ENCODE data around the gene NFASC.
A peak's percentile ranks its signal among the peaks of the same experiment; 100 is the strongest.

Gene NFASC

GRCh38 chr1:204930155-204930523, 59.5 kb downstream of the NFASC start:
- DNase-seq: no peak

GRCh38 chr1:204931313-204931712, 60.7 kb downstream of the NFASC start:
- DNase-seq: no peak

GRCh38 chr1:204931768-204932572, 61.3 kb downstream of the NFASC start:
- no peak for DNase-seq

GRCh38 chr1:204932573-204932909, 61.9 kb downstream of the NFASC start:
- DNase-seq: no peak

- no peak for DNase-seq
These were observed 64.5 kb downstream of the NFASC start for GRCh38 chr1:204935155-204935554.

GRCh38 chr1:204936765-204937164, 66.1 kb downstream of the NFASC start:
- no peak for DNase-seq

GRCh38 chr1:204937901-204938300, 67.2 kb downstream of the NFASC start:
- DNase-seq: no peak

- DNase-seq: no peak
These were observed 69.9 kb downstream of the NFASC start for GRCh38 chr1:204940591-204940990.

GRCh38 chr1:204941421-204942338, 71.0 kb downstream of the NFASC start:
- DNase-seq: peak; percentile 20 to 25

GRCh38 chr1:204943495-204943894, 72.8 kb downstream of the NFASC start:
- no peak for DNase-seq

- no peak for DNase-seq
These were observed 74.0 kb downstream of the NFASC start for GRCh38 chr1:204944662-204945061.

- DNase-seq: no peak
These were observed 74.9 kb downstream of the NFASC start for GRCh38 chr1:204945565-204945977.

GRCh38 chr1:204946640-204947039, 76.0 kb downstream of the NFASC start:
- no peak for DNase-seq

- no peak for DNase-seq
These were observed 76.7 kb downstream of the NFASC start for GRCh38 chr1:204947338-204947737.

GRCh38 chr1:204947747-204948146, 77.1 kb downstream of the NFASC start:
- no peak for DNase-seq

GRCh38 chr1:204950353-204951001, 79.8 kb downstream of the NFASC start:
- DNase-seq: no peak

GRCh38 chr1:204958317-204959307, 88.0 kb downstream of the NFASC start:
- DNase-seq: no peak

- DNase-seq: no peak
These were observed 88.7 kb downstream of the NFASC start for GRCh38 chr1:204959374-204959773.

- no peak for DNase-seq
These were observed 89.2 kb downstream of the NFASC start for GRCh38 chr1:204959836-204960235.

- no peak for DNase-seq
These were observed 89.9 kb downstream of the NFASC start for GRCh38 chr1:204960306-204961125.

- no peak for DNase-seq
These were observed 91.2 kb downstream of the NFASC start for GRCh38 chr1:204961765-204962419.
